Lower lobe of right lung (tissue), 2 donors: Measurements from ENCODE around the gene DNMT3B. TPM values are rescaled to one million over a fixed set of nuclear protein-coding genes. Genes with fewer than 3 reads are reported as not detected.

ENCODE experiments used
- ATAC-seq, 2 donors: fragments of 200-7000 bp; cut with Tn5 transposase; one replicate each; pipeline ENCODE4 v1.9.1; 2020 to 2022; ENCODE audit warnings: mild to moderate bottlenecking in 2 of 2, moderate library complexity in 2 of 2
- DNase-seq: peaks from one replicate; pipeline ENCODE4 v3.0.0-alpha.2; 2020
- H3K27ac ChIP-seq: fragments of 200-600 bp; one replicate; pipeline ENCODE4 v1.8.0; 2022
- H3K27me3 ChIP-seq: fragments of 200-600 bp; one replicate; pipeline ENCODE4 v1.8.0; 2022; ENCODE audit warnings: low read depth
- H3K36me3 ChIP-seq: fragments of 200-600 bp; one replicate; pipeline ENCODE4 v1.8.0; 2022; ENCODE audit warnings: mild to moderate bottlenecking
- H3K4me1 ChIP-seq: fragments of 200-600 bp; one replicate; pipeline ENCODE4 v1.8.0; 2022
- H3K4me3 ChIP-seq: fragments of 200-600 bp; one replicate; pipeline ENCODE4 v1.8.0; 2022; ENCODE audit warnings: mild to moderate bottlenecking
- H3K9me3 ChIP-seq: fragments of 200-600 bp; one replicate; pipeline ENCODE4 v1.8.0; 2022
- CTCF ChIP-seq: fragments of 200-600 bp; IDR thresholded peaks from one replicate; pipeline ENCODE4 v1.8.0; 2022; ENCODE audit warnings: antibody characterized with exemption, mild to moderate bottlenecking
- intact Hi-C: fragments of 100-400 bp; cut with DNase I; formaldehyde crosslinking; loops from one replicate; pipeline ENCODE4 v1.11.0; 2022
- total RNA-seq: library from RNA; stranded (reverse); fragmentation: NEBNext Ultra II Directional; extraction: Animal tissue kit (Norgen Biotek cat#: 25700); gene quantifications from one replicate; pipeline ENCODE4 v1.2.1, GENCODE V29; 2021
- donor health status: DM: no; HTN: yes; CAD: no; lungs with severe emphysema.

Gene DNMT3B
- total RNA-seq, 1 donor from 2014 or later, result 1.1 TPM

GRCh38 chr20:32841632-32842031 lies 79.4 kb downstream of the DNMT3B start:
- TF ChIP-seq CTCF, result no peak
- Histone ChIP-seq H3K36me3 (peaks cover 89% of the 10 kb centered on the region), H3K9me3 (no peaks in the 10 kb centered on the region), H3K4me3 (no peak overlapping the region), H3K27me3 (no peaks in the 10 kb centered on the region), H3K4me1 (peaks cover 5% of the 10 kb centered on the region), H3K27ac (no peak overlapping the region)
- intact Hi-C loops, result no loop called here
- ATAC-seq, result no peak
- no peak for DNase-seq

GRCh38 chr20:32842688-32843524 lies 80.7 kb downstream of the DNMT3B start:
- TF ChIP-seq CTCF, result no peak
- no peaks in the 10 kb centered on the region for H3K27me3 ChIP-seq
- H3K4me3 ChIP-seq, result no peak overlapping the region
- no peak for ATAC-seq
- intact Hi-C loops, result no loop called here
- H3K27ac ChIP-seq, result no peak overlapping the region
- H3K36me3 ChIP-seq, result peaks cover 89% of the 10 kb centered on the region
- no peak for DNase-seq
- H3K9me3 ChIP-seq, result no peaks in the 10 kb centered on the region
- peaks cover 5% of the 10 kb centered on the region for H3K4me1 ChIP-seq

- H3K27me3 ChIP-seq, result no peaks in the 10 kb centered on the region
- no peak overlapping the region for H3K4me3 ChIP-seq
- ATAC-seq (no peak), DNase-seq (no peak)
- no peaks in the 10 kb centered on the region for H3K9me3 ChIP-seq
- peaks cover 4% of the 10 kb centered on the region for H3K4me1 ChIP-seq
- H3K27ac ChIP-seq, result no peak overlapping the region
- TF ChIP-seq CTCF, result no peak
- peaks cover 89% of the 10 kb centered on the region for H3K36me3 ChIP-seq
- intact Hi-C loops, result no loop called here
These were observed 83.6 kb downstream of the DNMT3B start for GRCh38 chr20:32845786-32846185.

GRCh38 chr20:32846852-32847251 lies 84.7 kb downstream of the DNMT3B start:
- H3K36me3 ChIP-seq, result peaks cover 89% of the 10 kb centered on the region
- H3K4me1 ChIP-seq, result no peaks in the 10 kb centered on the region
- intact Hi-C loops, result no loop called here
- H3K27me3 ChIP-seq, result no peaks in the 10 kb centered on the region
- no peak overlapping the region for H3K27ac ChIP-seq
- ATAC-seq, result no peak
- no peak overlapping the region for H3K4me3 ChIP-seq
- TF ChIP-seq CTCF, result no peak
- no peaks in the 10 kb centered on the region for H3K9me3 ChIP-seq
- no peak for DNase-seq

- intact Hi-C loops, result no loop called here
- ATAC-seq (no peak), DNase-seq (no peak)
- TF ChIP-seq CTCF, result no peak
- no peaks in the 10 kb centered on the region for H3K9me3 ChIP-seq
- H3K27ac ChIP-seq, result no peak overlapping the region
- no peaks in the 10 kb centered on the region for H3K27me3 ChIP-seq
- H3K36me3 ChIP-seq, result peaks cover 89% of the 10 kb centered on the region
- H3K4me3 ChIP-seq, result no peak overlapping the region
- no peaks in the 10 kb centered on the region for H3K4me1 ChIP-seq
These were observed 85.8 kb downstream of the DNMT3B start for GRCh38 chr20:32847964-32848363.
